Ovary (tissue), 3 donors: ENCODE results near the gene ILF3.

ENCODE experiments used
- EP300 ChIP-seq: sonication (generic); formaldehyde crosslinking; IDR thresholded peaks from one replicate; pipeline ENCODE4 v1.6.1; 2017; ENCODE audit warnings: antibody characterized with exemption
- TF ChIP-seq, protein P1 (sequence below), 3 donors: fragments of 450-650 bp in 2 of 3; fragments of 200-600 bp in 1 of 3; IDR thresholded peaks; one replicate each; pipeline versions ENCODE4 v1.5.1 to v1.8.0; 2016 to 2022; ENCODE audit warnings: antibody characterized with exemption in 3 of 3, mild to moderate bottlenecking in 1 of 3
- donor health status: DM: no; HTN: no; CAD: no.

DNA sequence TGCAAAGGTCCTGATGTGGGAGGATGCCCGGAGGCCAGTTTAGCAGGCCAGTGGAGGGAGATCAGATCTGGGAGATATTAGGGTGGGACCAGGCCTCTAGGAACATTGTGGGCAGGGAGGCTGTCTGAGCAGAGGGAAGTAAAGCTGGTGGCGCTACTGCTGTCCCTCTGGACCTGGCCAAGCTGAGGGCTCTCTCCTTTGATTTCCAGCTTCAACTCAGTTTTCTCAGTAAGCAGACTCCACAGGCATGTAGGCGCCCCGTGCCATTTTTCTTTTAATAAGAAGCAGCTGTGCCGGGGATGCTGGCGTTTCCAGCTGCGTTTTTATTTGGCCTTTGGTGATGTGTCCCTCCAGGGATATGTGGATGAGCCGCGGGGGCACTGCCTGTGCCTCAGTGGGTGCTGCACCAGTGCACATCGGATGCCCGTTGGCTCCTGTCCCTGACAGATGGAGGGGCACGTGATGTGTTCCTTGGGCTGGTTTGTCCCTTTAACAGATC, 70.5 kb downstream of the ILF3 start:
- no peak for TF ChIP-seq EP300
- TF ChIP-seq, protein P1, sequence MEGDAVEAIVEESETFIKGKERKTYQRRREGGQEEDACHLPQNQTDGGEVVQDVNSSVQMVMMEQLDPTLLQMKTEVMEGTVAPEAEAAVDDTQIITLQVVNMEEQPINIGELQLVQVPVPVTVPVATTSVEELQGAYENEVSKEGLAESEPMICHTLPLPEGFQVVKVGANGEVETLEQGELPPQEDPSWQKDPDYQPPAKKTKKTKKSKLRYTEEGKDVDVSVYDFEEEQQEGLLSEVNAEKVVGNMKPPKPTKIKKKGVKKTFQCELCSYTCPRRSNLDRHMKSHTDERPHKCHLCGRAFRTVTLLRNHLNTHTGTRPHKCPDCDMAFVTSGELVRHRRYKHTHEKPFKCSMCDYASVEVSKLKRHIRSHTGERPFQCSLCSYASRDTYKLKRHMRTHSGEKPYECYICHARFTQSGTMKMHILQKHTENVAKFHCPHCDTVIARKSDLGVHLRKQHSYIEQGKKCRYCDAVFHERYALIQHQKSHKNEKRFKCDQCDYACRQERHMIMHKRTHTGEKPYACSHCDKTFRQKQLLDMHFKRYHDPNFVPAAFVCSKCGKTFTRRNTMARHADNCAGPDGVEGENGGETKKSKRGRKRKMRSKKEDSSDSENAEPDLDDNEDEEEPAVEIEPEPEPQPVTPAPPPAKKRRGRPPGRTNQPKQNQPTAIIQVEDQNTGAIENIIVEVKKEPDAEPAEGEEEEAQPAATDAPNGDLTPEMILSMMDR (IDR thresholded peaks at IDR 0.05), result no peak
